AG09309 (cell line): ENCODE measurements around the gene GRIK4.
A peak's percentile ranks its signal among the peaks of the same experiment; 100 is the strongest.

Experiments used
- DNase-seq: peaks from one replicate; pipeline ENCODE4 v3.0.0-alpha.2; 2010; ENCODE audit warnings: low read depth
- H3K4me3 ChIP-seq: 2 replicates; pipeline ENCODE4 v1.5.1; 2011; ENCODE audit warnings: mild to moderate bottlenecking, low read depth, low read length, moderate library complexity; ENCODE audit not compliant: control insufficient read depth
- TF ChIP-seq, protein P1 (sequence below): IDR thresholded peaks from 2 replicates; pipeline ENCODE4 v1.5.1; 2011; ENCODE audit warnings: mild to moderate bottlenecking, low read depth, low read length, inconsistent platforms; ENCODE audit not compliant: insufficient read depth, control insufficient read depth; ENCODE audit errors: missing control alignments

GRIK4 gene

DNA sequence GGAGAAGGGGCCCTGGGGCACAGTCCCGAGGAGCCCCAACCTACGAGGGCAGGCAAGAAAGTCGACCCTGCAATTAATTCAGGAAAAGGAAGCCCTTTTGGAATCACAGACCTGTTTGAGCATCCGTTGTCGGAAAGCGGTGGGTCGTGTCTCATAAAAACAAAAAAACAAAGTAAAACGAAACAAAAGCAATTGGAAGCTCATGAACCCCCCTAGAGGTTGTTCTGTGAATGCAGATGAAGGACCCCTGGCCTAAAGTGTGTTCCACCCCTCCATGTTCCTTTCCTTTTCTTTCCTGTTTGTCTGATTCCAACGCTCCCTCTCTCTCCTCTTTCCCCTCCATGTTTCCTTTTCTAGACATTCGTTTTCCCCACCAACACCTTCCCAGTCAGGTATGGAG, 203.7 kb downstream of the GRIK4 start:
- H3K4me3 ChIP-seq: no peak overlapping the region
- TF ChIP-seq, protein P1, sequence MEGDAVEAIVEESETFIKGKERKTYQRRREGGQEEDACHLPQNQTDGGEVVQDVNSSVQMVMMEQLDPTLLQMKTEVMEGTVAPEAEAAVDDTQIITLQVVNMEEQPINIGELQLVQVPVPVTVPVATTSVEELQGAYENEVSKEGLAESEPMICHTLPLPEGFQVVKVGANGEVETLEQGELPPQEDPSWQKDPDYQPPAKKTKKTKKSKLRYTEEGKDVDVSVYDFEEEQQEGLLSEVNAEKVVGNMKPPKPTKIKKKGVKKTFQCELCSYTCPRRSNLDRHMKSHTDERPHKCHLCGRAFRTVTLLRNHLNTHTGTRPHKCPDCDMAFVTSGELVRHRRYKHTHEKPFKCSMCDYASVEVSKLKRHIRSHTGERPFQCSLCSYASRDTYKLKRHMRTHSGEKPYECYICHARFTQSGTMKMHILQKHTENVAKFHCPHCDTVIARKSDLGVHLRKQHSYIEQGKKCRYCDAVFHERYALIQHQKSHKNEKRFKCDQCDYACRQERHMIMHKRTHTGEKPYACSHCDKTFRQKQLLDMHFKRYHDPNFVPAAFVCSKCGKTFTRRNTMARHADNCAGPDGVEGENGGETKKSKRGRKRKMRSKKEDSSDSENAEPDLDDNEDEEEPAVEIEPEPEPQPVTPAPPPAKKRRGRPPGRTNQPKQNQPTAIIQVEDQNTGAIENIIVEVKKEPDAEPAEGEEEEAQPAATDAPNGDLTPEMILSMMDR: peak; percentile 49
- no peak for DNase-seq

DNA sequence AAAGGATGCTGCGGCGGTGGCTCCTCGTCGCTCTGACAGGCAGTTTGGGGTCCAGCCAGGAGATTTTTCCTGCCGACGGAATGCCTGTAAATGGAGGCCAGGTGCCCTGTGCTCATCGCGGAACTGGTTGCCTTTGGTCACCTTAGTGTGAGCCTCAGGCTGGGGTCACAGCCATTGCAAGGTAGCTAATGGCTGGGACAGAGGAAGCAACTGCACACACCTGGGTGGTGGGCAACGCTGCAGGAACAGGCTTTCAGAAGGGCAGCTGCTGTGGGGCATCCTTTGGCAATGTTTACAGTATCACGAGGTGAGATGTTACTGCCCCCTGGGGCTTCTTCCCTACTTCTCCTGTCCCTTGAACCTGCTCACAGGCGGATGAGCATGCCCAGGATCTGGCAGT, 205.5 kb downstream of the GRIK4 start:
- TF ChIP-seq, protein P1: no peak
- no peak overlapping the region for H3K4me3 ChIP-seq
- DNase-seq: no peak

DNA sequence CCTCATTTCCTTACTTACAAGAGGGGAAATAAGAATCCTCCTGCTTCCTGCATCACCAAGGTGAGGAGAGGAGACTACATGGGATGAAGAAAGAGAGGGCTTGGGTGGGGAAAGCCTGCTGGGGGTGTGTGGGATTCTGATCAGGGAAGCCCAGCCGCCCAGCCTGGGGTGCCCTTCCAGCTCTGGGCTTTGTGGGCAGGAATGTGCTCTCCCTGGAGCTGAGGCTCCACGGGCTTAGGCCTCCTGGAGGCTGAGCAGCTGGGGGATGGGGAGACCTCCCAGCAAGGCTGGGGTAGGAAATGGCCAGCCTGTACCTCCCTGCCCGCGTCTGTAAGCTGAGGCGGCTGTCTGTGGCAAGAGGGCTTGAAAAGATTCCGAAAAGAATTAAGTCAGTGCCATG, 206.1 kb downstream of the GRIK4 start:
- no peak overlapping the region for H3K4me3 ChIP-seq
- DNase-seq: no peak
- TF ChIP-seq, protein P1: no peak

DNA sequence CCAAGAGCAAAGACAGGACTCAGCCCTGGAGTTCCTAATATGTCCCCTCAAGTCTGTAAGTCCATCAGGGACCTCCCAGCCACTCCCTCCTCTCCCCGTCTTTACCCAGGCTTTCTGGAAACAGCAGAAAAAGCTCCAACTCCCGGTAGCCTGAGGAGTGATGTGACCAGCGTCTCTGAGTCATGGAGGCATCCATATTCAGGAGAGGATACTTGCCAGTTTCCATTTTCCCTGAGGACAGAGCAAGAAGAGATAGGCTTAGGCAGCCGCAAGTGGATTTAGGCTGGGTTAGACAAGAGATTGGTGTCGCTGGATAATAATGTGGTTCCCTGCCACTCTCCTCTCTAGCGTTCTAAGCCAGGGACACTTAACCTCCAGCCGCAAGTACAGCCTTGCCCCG, 206.6 kb downstream of the GRIK4 start:
- DNase-seq: no peak

DNA sequence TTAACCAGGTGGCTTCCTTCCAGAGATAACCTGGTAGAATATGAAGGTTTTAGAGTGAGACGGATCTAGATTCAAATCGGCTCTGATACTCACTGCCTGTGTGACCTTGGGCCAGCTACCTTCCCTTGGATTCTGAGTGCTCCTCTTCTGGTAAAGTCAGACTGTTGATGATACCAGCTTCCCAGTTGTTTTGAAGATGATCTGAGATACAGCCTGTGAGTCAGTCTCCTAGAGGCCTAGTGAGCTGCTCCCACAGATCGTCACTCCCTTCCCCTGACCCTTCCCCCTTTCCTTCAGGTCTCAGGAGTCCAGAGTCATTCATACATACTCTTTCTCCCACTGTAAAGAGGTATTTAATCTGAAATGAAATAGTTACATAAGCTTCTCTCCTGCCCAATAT, 207.8 kb downstream of the GRIK4 start:
- TF ChIP-seq, protein P1: no peak
- H3K4me3 ChIP-seq: no peak overlapping the region
- no peak for DNase-seq

More for the DNA sequence above, 206.6 kb downstream of the GRIK4 start:
- TF ChIP-seq, protein P1: no peak
- no peak overlapping the region for H3K4me3 ChIP-seq

DNA sequence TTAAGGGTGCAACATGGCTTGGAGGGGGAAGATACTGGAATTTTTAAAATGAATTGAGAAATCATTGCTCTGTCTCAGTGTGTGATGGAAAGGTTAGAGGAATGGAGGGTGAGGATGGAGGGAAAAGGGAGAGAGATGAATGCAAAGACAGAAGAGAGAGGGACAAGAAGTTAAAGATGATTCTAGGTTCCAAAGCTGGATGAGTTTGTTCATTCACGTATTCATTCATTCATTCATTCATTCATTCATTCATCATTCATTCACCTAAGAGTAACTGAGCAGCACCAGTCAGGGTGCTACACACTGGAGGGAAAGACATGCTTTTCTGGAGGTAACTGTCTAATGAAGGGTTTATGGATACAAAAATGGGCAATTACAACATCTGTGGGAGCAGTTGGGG, 209.2 kb downstream of the GRIK4 start:
- no peak for DNase-seq
- no peak overlapping the region for H3K4me3 ChIP-seq
- TF ChIP-seq, protein P1: no peak

DNA sequence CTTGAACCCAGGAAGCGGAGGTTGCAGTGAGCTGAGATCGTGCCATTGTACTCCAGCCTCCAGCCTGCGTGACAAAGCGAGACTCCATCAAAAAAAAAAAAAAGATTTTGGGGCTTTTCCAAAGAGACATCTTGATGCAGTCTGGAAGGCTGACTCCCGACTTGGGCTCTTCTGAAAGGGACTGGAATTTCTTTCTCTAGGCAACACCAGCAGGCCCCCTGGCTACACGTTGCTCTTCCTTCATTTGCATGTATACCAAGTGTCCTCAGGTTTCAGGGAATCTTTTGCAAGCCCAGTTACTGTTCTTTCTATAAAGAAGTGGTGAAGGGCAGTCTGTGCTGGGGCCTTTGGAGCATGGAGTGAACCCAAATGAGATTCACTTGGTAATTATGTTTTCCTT, 211.0 kb downstream of the GRIK4 start:
- TF ChIP-seq, protein P1: no peak
- no peak overlapping the region for H3K4me3 ChIP-seq
- DNase-seq: no peak
